Measurements from ENCODE around the gene B3GALNT2. TPM values are rescaled to one million over a fixed set of nuclear protein-coding genes. Genes with fewer than 3 reads are reported as not detected.
"Not testable (repeated sequence)": the region's sequence is repeated elsewhere in the genome, so short reads cannot be mapped to it uniquely, and the experiment has no call there.

The B3GALNT2 gene
- polyA plus RNA-seq, 1 donor (not counting 4 experiments of a cell fraction or from before 2014, with no cell fraction given): 30.5 TPM

GRCh38 chr1:235465066-235465465 is 39.2 kb downstream of the B3GALNT2 start:
- dilution Hi-C loops (cut with MboI; ENCODE audit: extremely low pct_ligation_motif_present, low sequenced_read_pairs): no loop called here
- TF ChIP-seq CTCF (optimal IDR thresholded peaks at IDR 0.05 in 1 of 3, IDR thresholded peaks at IDR 0.05 in 1 of 3, conservative IDR thresholded peaks at IDR 0.05 in 1 of 3; ENCODE audit: extremely low read depth in 1 of 3, insufficient read depth in 2 of 3, low read length in 3 of 3): no peak
- TF ChIP-seq EZH2 (IDR thresholded peaks at IDR 0.05; ENCODE audit: low read length): no peak
- H3K9me3 ChIP-seq (ENCODE audit: control insufficient read depth, low read depth, low read length): no peaks in the 10 kb centered on the region
- no peaks in the 10 kb centered on the region for H3K9me1 ChIP-seq (ENCODE audit: control insufficient read depth, extremely low read depth, insufficient read depth, low read length)
- no peak overlapping the region for H2AFZ ChIP-seq (ENCODE audit: control insufficient read depth, low read length)
- H3K4me1 ChIP-seq (ENCODE audit: control insufficient read depth, extremely low read depth, insufficient read depth, low read length): peaks cover 11% of the 10 kb centered on the region
- FAIRE-seq: no peak
- H3K27me3 ChIP-seq (ENCODE audit: control insufficient read depth, extremely low read depth, insufficient read depth, low read length): no peaks in the 10 kb centered on the region
- no peak for DNase-seq (ENCODE audit: low read depth, low spot score)
- H3K79me2 ChIP-seq (ENCODE audit: control insufficient read depth, insufficient read depth, low read length): no peaks in the 10 kb centered on the region
- H3K27ac ChIP-seq (ENCODE audit: control insufficient read depth, insufficient read depth, low read length): no peak overlapping the region
- no peaks in the 10 kb centered on the region for H4K20me1 ChIP-seq (ENCODE audit: control insufficient read depth, extremely low read depth, insufficient read depth, low read length)
- peaks cover 2 to 13% of the 10 kb centered on the region in 2 experiments for H3K36me3 ChIP-seq (ENCODE audit: control insufficient read depth in 2 of 2, extremely low read depth in 1 of 2, insufficient read depth in 2 of 2, low read length in 2 of 2)
- no peak overlapping the region for H3K9ac ChIP-seq (ENCODE audit: control insufficient read depth, extremely low read depth, insufficient read depth, low read length)
- no peak overlapping the region for H3K4me2 ChIP-seq (ENCODE audit: control insufficient read depth, extremely low read depth, insufficient read depth, low read depth, low read length)
- H3K4me3 ChIP-seq (ENCODE audit: control insufficient read depth in 2 of 3, extremely low read depth in 1 of 3, insufficient read depth in 2 of 3, low read depth in 1 of 3, low read length in 3 of 3): no peak overlapping the region

GRCh38 chr1:235462832-235463231 is 41.4 kb downstream of the B3GALNT2 start:
- H3K4me2 ChIP-seq (ENCODE audit: control insufficient read depth, extremely low read depth, insufficient read depth, low read depth, low read length); H3K36me3 ChIP-seq (ENCODE audit: control insufficient read depth in 2 of 2, extremely low read depth in 1 of 2, insufficient read depth in 2 of 2, low read length in 2 of 2); H3K4me3 ChIP-seq (ENCODE audit: control insufficient read depth in 2 of 3, extremely low read depth in 1 of 3, insufficient read depth in 2 of 3, low read depth in 1 of 3, low read length in 3 of 3); dilution Hi-C loops (cut with MboI; ENCODE audit: extremely low pct_ligation_motif_present, low sequenced_read_pairs); H3K9ac ChIP-seq (ENCODE audit: control insufficient read depth, extremely low read depth, insufficient read depth, low read length); FAIRE-seq; DNase-seq (ENCODE audit: low read depth, low spot score); H3K9me1 ChIP-seq (ENCODE audit: control insufficient read depth, extremely low read depth, insufficient read depth, low read length); H3K27ac ChIP-seq (ENCODE audit: control insufficient read depth, insufficient read depth, low read length); H4K20me1 ChIP-seq (ENCODE audit: control insufficient read depth, extremely low read depth, insufficient read depth, low read length); H2AFZ ChIP-seq (ENCODE audit: control insufficient read depth, low read length); H3K79me2 ChIP-seq (ENCODE audit: control insufficient read depth, insufficient read depth, low read length); H3K27me3 ChIP-seq (ENCODE audit: control insufficient read depth, extremely low read depth, insufficient read depth, low read length); H3K4me1 ChIP-seq (ENCODE audit: control insufficient read depth, extremely low read depth, insufficient read depth, low read length); H3K9me3 ChIP-seq (ENCODE audit: control insufficient read depth, low read depth, low read length): not testable (repeated sequence)

GRCh38 chr1:235461954-235462353 is 42.3 kb downstream of the B3GALNT2 start:
- Histone ChIP-seq H3K9me3 (ENCODE audit: control insufficient read depth, low read depth, low read length) (no peaks in the 10 kb centered on the region), H3K4me3 (ENCODE audit: control insufficient read depth in 2 of 3, extremely low read depth in 1 of 3, insufficient read depth in 2 of 3, low read depth in 1 of 3, low read length in 3 of 3) (no peak overlapping the region), H3K9ac (ENCODE audit: control insufficient read depth, extremely low read depth, insufficient read depth, low read length) (no peak overlapping the region), H4K20me1 (ENCODE audit: control insufficient read depth, extremely low read depth, insufficient read depth, low read length) (no peaks in the 10 kb centered on the region), H3K27ac (ENCODE audit: control insufficient read depth, insufficient read depth, low read length) (no peak overlapping the region), H3K9me1 (ENCODE audit: control insufficient read depth, extremely low read depth, insufficient read depth, low read length) (no peaks in the 10 kb centered on the region), H2AFZ (ENCODE audit: control insufficient read depth, low read length) (no peak overlapping the region), H3K4me1 (ENCODE audit: control insufficient read depth, extremely low read depth, insufficient read depth, low read length) (no peaks in the 10 kb centered on the region), H3K79me2 (ENCODE audit: control insufficient read depth, insufficient read depth, low read length) (no peaks in the 10 kb centered on the region), H3K36me3 (ENCODE audit: control insufficient read depth in 2 of 2, extremely low read depth in 1 of 2, insufficient read depth in 2 of 2, low read length in 2 of 2) (peaks cover 2 to 8% of the 10 kb centered on the region in 2 experiments), H3K4me2 (ENCODE audit: control insufficient read depth, extremely low read depth, insufficient read depth, low read depth, low read length) (no peak overlapping the region), H3K27me3 (ENCODE audit: control insufficient read depth, extremely low read depth, insufficient read depth, low read length) (no peaks in the 10 kb centered on the region)
- no peak for DNase-seq (ENCODE audit: low read depth, low spot score)
- dilution Hi-C loops (cut with MboI; ENCODE audit: extremely low pct_ligation_motif_present, low sequenced_read_pairs): no loop called here
- no peak for TF ChIP-seq EZH2 (IDR thresholded peaks at IDR 0.05; ENCODE audit: low read length)
- no peak for FAIRE-seq
